HAP-1 (cell line): ENCODE results near the gene TPCN1.
A peak's percentile ranks its signal among the peaks of the same experiment; 100 is the strongest.

Source experiments
- DNase-seq, 2 experiments: peaks; one replicate each; pipeline ENCODE4 v3.0.0-alpha.2; 2016 to 2020; ENCODE audit warnings: low spot score in 2 of 2
- H3K27me3 ChIP-seq: fragments of 250-450 bp; sonication (Bioruptor Pico); 2 replicates; pipeline ENCODE4 v1.5.1; 2020; ENCODE audit warnings: low read depth, mild to moderate bottlenecking, moderate library complexity
- H3K36me3 ChIP-seq: fragments of 250-450 bp; sonication (Bioruptor Pico); replicated peaks from 2 replicates; pipeline ENCODE4 v1.5.1; 2020; ENCODE audit warnings: mild to moderate bottlenecking
- H3K4me1 ChIP-seq: fragments of 250-450 bp; sonication (Bioruptor Pico); 2 replicates; pipeline ENCODE4 v1.5.1; 2020; ENCODE audit warnings: mild to moderate bottlenecking
- H3K4me3 ChIP-seq: fragments of 250-450 bp; sonication (Bioruptor Pico); 2 replicates; pipeline ENCODE4 v1.5.1; 2020; ENCODE audit warnings: mild to moderate bottlenecking, moderate library complexity
- H3K9me3 ChIP-seq: fragments of 250-450 bp; sonication (Bioruptor Pico); 2 replicates; pipeline ENCODE4 v1.5.1; 2020; ENCODE audit warnings: mild to moderate bottlenecking, moderate library complexity
- in situ Hi-C: fragments of 300-500 bp; cut with MboI; formaldehyde crosslinking; loops from 3 replicates; pipeline ENCODE4 v1.14.3; 2020; ENCODE audit warnings: low sequenced_read_pairs, inconsistent platforms, mixed read lengths

Gene TPCN1

DNA sequence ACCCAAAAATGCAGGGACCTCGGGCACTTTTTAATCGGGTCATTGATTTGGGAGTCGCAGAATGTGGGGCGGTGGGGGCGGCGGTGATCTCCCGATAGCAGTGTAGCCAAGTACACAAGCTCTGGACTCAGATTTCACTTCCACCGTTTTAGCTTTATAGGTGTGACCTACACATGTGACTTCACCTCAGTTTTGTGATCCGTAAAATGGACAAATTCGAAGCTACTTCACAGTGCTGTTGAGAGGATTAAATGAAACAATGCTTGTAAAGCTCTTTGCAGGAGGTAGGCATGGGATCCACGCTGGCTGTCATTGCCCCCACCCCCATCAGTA is 35.3 kb upstream of the TPCN1 start:
- Histone ChIP-seq H3K4me1 (peaks cover 13% of the 10 kb centered on the region), H3K9me3 (no peaks in the 10 kb centered on the region; the same call in 1 of the 2 replicates), H3K4me3 (peak overlapping the region; percentile 99), H3K36me3 (peaks cover 30% of the 10 kb centered on the region), H3K27me3 (no peaks in the 10 kb centered on the region)
- in situ Hi-C loops = no loop called here
- peak in 1 of 2 experiments; percentile 14 for DNase-seq

DNA sequence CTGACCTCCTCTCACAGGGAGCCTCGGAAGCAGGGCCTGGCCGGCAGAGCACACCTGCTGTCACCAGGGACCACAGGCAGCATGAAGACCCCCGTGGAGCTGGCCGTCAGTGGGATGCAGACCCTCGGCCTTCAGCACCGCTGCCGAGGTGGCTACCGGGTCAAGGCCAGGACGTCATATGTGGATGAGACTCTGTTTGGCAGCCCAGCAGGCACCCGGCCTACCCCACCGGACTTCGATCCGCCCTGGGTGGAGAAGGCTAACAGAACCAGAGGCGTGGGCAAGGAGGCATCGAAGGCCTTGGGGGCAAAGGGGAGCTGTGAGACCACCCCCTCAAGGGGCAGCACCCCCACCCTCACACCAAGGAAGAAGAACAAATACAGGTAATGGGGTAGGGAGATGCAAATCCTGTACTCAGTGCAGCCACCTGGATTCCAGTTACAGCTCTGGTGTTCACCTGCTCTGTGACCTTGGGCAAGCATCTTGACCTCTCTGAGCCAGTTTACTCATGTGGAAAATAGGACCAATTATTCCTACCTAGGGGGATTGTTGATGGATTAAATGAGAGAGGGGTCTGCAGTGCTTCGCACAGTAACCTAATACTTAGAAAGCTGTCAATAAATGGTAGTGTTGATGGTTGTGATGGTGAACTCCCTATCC is 34.5 kb upstream of the TPCN1 start:
- DNase-seq = no peak
- Histone ChIP-seq H3K27me3 (no peaks in the 10 kb centered on the region), H3K9me3 (no peaks in the 10 kb centered on the region; the same call in 1 of the 2 replicates), H3K4me1 (peaks cover 18% of the 10 kb centered on the region), H3K4me3 (peak overlapping the region; percentile 99), H3K36me3 (peaks cover 37% of the 10 kb centered on the region)
- in situ Hi-C loops = no loop called here

DNA sequence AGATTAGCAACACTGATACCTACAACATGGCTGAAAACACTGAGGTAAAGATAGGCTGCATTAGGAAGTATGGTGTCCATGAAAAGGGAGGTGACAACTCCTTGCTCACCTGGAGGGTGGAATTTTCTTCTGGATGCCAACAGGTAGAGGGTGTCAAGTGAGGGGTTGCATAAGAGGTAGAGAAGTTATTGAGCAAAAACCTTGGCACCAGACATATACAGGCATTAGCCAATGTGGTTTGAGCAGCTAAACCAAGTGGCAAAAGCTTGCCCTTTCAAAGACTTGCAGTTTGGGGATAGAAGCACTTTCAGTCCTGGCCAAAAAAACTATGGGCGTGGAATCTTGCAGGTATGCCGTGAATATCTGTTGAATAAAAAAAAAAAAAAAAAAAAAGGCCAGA is 31.9 kb upstream of the TPCN1 start:
- no peak overlapping the region for H3K4me3 ChIP-seq
- H3K27me3 ChIP-seq = no peaks in the 10 kb centered on the region
- no peaks in the 10 kb centered on the region; the same call in 1 of the 2 replicates for H3K9me3 ChIP-seq
- in situ Hi-C loops = no loop called here
- peaks cover 31% of the 10 kb centered on the region for H3K36me3 ChIP-seq
- peaks cover 22% of the 10 kb centered on the region for H3K4me1 ChIP-seq
- DNase-seq = no peak

DNA sequence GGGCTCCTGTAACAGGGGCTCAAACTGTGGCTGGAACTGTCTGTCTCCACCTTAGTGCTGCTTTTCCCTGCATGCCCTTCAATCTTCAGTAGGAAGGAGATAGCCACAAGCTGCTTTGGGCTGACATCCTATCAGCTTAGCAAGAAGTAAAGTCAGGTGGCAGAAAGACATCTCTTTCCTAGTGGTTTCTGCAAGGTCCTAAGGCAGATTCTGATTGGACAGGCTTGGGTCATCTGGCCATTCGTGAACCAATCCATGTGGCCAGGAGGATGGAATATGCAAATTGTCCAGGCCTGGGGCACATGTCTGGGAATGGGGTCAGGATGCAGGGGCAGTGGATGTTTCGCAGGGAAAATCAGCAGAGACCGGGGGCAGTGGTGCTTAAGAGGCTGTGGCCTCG is 30.5 kb upstream of the TPCN1 start:
- H3K36me3 ChIP-seq = peaks cover 28% of the 10 kb centered on the region
- DNase-seq = peak; percentile 55 to 68
- H3K9me3 ChIP-seq = no peaks in the 10 kb centered on the region
- H3K4me1 ChIP-seq = peaks cover 21% of the 10 kb centered on the region
- in situ Hi-C loops = no loop called here
- no peak overlapping the region for H3K4me3 ChIP-seq
- H3K27me3 ChIP-seq = no peaks in the 10 kb centered on the region

DNA sequence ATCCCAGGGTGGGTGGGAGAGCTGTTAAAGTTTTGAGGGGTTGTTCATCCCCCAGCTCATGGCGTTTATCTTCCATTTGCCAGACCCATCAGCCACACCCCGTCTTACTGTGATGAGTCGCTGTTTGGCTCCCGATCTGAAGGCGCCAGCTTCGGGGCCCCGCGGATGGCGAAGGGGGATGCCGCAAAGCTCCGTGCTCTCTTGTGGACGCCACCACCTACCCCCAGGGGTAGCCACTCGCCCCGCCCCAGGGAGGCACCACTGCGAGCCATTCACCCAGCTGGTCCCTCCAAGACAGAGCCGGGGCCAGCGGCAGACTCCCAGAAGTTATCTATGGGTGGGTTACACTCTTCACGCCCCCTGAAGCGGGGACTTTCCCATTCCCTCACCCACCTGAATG is 30.0 kb upstream of the TPCN1 start:
- Histone ChIP-seq H3K27me3 (no peaks in the 10 kb centered on the region), H3K36me3 (peaks cover 28% of the 10 kb centered on the region), H3K4me3 (no peak overlapping the region), H3K4me1 (peaks cover 19% of the 10 kb centered on the region), H3K9me3 (no peaks in the 10 kb centered on the region)
- no peak for DNase-seq
- in situ Hi-C loops = no loop called here

DNA sequence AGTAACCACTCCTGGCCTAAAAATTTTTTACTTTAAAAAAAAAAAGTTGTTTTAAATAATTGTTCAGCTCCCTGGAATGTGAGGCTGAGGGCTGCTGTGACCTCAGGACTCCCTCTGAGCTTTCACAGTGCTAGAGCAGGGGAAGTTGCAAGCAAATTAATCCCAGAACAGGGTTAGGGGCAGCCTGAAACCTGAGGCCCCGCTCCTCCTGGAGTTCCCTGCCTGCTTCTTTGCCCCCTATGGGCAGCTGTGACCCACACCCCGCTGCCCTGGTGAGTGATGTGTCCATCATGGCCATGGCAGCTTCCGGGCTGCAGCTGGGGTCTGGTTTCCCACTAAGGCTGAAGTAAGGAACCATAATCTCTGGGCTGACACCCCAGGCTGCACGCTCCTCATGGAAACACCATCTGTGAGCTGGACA is 26.3 kb upstream of the TPCN1 start:
- H3K4me1 ChIP-seq = peaks cover 14% of the 10 kb centered on the region
- in situ Hi-C loops = no loop called here
- peaks cover 22% of the 10 kb centered on the region for H3K36me3 ChIP-seq
- DNase-seq = no peak
- H3K9me3 ChIP-seq = no peaks in the 10 kb centered on the region
- H3K27me3 ChIP-seq = no peaks in the 10 kb centered on the region
- H3K4me3 ChIP-seq = no peak overlapping the region

DNA sequence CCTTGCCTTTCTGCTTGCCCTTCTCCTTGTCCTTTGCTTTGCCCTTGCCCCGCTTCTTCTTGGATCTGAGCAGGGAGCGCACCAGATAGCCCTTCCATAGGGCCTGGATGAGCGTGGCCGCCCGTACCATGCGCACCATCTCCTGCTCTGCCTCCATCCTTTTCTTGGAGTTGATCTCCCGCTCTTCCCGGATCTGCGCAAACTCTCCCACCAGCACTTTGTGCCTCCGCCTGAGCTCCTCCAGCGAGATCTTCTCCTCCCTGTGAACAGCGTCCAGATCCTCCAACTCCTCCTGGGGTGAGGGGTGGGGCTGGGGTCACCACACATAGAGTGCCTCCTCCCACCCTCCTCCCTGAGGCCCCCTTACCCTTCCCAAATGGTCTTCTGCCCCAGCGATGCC is 25.7 kb upstream of the TPCN1 start:
- no peak overlapping the region for H3K4me3 ChIP-seq
- no peaks in the 10 kb centered on the region for H3K9me3 ChIP-seq
- H3K4me1 ChIP-seq = peaks cover 14% of the 10 kb centered on the region
- no peak for DNase-seq
- peaks cover 18% of the 10 kb centered on the region for H3K36me3 ChIP-seq
- H3K27me3 ChIP-seq = no peaks in the 10 kb centered on the region
- in situ Hi-C loops = no loop called here

DNA sequence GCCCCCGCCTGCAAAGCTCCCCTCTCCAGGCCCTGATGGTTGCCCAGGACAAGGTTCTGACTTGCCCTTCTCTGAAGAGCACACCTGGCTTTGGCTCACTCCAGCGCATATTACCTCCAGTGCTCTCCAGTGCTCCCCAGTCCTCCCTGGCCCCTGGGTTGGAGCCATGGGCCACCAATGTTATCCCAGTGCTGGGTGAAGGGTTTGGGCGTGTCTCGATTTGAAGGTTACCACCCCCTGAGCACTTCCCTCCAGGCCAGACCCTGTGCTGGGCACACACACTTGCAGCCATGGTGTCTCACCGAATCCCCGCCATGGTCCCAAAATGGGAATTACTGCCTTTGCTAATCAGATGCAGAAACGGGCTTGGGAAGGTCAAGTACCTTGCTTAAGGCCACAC is 24.7 kb upstream of the TPCN1 start:
- in situ Hi-C loops = no loop called here
- peaks cover 10% of the 10 kb centered on the region for H3K36me3 ChIP-seq
- DNase-seq = no peak
- H3K4me3 ChIP-seq = no peak overlapping the region
- no peaks in the 10 kb centered on the region for H3K27me3 ChIP-seq
- H3K9me3 ChIP-seq = no peaks in the 10 kb centered on the region
- H3K4me1 ChIP-seq = peaks cover 11% of the 10 kb centered on the region

DNA sequence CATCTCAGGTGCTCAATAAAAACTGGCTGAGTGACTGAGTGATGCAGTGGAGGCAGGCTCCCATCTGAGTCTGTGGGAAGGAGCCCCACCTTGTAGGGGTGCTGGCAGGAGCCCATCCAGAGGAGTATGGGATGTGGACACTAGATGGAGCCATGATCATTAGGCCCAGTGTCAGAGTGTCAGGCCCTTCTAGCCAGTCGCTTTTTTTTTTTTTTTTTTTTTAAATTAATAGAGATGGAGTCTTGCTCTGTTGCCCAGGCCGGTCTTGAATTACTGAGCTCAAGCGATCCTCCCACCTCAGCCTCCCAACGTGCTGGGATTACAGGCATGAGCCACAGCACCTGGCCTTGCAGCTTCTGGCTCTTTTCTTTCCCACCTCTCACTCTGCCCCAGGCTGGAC is 24.3 kb upstream of the TPCN1 start:
- H3K4me1 ChIP-seq = peaks cover 7% of the 10 kb centered on the region

DNA sequence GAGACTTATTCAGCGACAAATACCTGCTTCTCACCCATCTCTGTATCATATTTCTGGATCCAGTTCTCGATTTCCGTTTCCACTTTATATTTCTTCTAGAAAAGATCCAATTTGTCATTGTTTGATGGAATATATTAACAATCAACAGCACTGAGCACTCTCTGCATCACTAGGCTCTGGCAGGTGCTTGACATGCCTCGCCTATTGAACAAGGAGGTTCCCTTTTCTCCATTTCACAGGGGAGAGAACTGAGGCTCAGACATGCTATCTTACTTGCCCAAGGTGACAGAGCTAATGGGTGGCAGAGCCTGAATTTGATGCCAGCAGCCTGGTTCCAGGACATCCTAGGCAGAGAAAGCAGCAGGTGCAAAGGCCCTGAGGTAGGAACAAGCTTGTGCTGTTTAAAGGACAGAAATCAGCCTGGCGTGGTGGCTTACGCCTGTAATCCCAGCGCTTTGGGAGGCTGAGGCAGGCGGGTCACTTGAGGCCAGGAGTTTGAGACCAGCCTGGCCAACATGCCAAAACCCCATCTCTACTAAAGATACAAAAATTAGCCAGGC is 23.7 kb upstream of the TPCN1 start:
- Histone ChIP-seq H3K4me3 (no peak overlapping the region), H3K9me3 (no peaks in the 10 kb centered on the region), H3K27me3 (no peaks in the 10 kb centered on the region), H3K4me1 (0 out of 2 replicates have a peak, but pooled peaks cover 2% of the 10 kb centered on the region), H3K36me3 (peaks cover 3% of the 10 kb centered on the region; the same call in 1 of the 2 replicates)
- no peak for DNase-seq
- in situ Hi-C loops = no loop called here

More for the DNA sequence above, 24.3 kb upstream of the TPCN1 start:
- in situ Hi-C loops = no loop called here
- Histone ChIP-seq H3K27me3 (no peaks in the 10 kb centered on the region), H3K4me3 (no peak overlapping the region), H3K36me3 (peaks cover 7% of the 10 kb centered on the region), H3K9me3 (no peaks in the 10 kb centered on the region)
- DNase-seq = peak in 1 of 2 experiments; percentile 72

DNA sequence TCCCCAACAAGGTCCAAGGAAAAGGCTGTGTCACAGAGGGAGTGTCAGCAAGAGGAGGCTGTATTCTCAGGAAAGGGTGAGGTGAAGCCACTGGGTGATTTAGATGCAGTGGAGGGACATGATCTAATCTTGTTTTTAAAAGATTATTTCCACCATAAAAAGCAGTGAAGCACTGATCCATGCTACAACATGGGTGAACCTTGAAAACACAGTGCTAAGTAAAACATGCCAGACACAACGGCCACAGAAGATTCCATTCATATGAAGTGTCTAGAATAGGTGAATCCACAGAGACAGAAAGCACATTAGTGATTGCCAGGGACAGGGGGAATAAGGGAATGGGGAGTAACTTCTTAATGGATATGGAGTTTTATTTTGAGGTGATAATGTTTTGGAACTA is 23.0 kb upstream of the TPCN1 start:
- in situ Hi-C loops = no loop called here
- no peak for DNase-seq
- 0 out of 2 replicates have a peak, but pooled peaks cover 2% of the 10 kb centered on the region for H3K4me1 ChIP-seq
- no peak overlapping the region for H3K4me3 ChIP-seq
- H3K27me3 ChIP-seq = no peaks in the 10 kb centered on the region
- H3K9me3 ChIP-seq = no peaks in the 10 kb centered on the region
- H3K36me3 ChIP-seq = no peaks in the 10 kb centered on the region

DNA sequence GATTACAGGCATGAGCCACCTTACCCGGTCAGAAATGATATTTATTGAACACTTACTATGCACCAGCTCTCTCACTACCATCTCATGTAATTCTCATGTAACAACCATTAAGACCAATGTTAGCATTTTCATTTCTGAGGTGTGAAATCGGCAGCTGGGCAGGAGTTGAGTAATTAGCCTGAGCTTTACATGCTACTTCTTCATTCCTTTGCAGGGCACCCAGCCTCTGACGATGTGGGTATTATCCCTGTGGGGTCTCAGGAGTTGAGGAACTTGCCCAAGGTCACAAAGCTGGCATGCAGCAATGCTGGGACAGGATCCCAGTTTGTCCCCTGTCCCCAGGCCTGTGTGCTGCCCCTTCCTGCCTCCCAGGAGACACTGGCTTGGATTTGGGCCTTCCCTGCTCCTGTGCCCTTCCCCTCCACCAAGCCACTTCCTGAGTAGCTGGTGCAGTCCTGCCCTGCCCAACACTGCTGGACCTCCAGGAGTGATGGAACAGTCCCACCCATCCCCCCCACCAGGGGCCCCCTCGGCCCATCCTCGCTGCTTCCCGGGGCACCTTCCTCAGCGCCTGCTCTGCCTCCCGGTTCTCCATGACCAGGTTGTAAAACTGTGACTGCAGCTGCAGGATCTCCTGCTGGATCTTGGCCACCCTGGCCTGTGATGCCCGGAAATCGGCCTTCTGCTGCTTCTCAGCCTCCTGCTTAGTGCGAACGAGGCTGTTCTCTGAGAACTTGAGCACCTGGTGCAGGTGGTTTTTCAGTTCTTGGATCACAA is 21.1 kb upstream of the TPCN1 start:
- H3K4me1 ChIP-seq = no peaks in the 10 kb centered on the region
- no peak for DNase-seq
- no peaks in the 10 kb centered on the region for H3K27me3 ChIP-seq
- H3K4me3 ChIP-seq = no peak overlapping the region
- no peaks in the 10 kb centered on the region for H3K36me3 ChIP-seq
- in situ Hi-C loops = no loop called here
- H3K9me3 ChIP-seq = no peaks in the 10 kb centered on the region

DNA sequence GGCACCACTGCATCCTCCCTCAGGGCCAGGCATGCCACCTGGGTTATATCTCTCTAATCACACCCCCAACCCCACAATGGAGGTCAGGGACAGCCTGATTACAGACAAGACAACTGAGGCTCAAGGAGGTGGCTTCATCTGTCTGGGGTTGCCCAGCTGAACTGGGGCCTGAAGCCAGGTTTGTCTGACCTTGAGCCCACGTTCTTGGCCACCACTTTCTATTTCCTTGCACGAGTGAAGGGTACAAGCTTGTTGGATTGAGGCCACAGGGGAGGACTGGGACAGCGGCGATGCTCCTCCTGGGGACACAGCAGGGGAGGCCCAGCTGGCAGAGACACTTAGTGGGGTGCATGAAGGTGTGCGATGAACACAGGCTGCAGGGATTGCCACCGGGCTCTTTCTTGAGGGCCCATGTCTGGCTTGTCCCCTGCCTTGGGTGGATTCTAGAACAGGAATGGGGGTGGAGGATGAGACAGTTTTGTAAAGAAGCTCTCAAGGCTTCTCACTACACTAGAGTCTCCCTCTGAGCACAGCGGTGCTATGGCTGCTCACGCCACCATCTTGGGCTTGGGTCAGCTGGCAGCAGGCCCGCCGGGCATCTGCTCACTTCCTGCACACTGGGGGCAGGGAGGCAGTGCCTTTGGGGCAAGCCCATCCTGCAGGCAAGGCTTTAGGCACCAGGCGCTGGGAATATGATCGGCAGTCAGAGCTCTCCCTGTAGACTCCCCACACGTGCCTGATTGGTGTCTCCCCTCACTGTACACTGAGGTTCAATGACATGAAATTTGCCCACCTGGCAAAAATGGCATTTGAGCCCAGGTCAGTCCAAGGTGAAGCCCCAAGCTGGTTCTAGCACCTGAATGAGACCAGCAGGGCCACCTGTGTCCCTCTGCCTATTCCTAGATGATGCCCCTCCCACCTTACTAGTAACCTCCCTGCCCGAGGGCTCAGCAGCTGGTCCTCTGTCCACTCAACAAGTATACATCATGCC is 19.8 kb upstream of the TPCN1 start:
- in situ Hi-C loops = no loop called here
- H3K4me3 ChIP-seq = no peak overlapping the region
- H3K9me3 ChIP-seq = no peaks in the 10 kb centered on the region
- DNase-seq = no peak
- H3K4me1 ChIP-seq = no peaks in the 10 kb centered on the region
- H3K27me3 ChIP-seq = no peaks in the 10 kb centered on the region
- H3K36me3 ChIP-seq = no peaks in the 10 kb centered on the region
